ENCODE data around the gene SLC12A2.

DNA sequence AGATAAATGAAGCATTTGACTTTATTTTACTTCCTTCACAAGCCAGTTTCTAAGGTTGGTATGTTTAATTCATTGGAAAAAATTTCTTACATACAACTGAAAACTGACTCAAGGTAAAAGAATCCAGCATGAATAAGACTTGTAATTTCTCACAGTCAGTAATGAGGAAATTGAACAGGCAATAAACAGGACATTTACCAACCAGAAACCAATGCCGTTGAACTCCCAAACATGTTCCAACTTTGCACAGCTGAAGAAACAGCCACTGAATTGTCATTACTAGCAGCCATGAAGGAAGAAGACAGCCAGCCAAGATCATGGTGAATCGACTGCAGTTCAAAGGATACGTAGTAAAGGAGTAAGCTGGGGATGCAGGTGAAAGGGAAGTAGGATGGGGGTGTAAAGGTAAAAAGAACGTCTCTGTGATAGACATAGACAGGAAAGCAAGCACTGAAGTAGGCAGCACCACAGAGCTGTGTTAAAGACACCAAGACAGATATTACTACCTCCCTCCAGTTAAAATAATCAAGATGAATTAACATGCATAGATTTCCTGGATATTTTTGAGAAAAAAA, 21.3 kb upstream of the SLC12A2 start:
- TF ChIP-seq, protein P1, sequence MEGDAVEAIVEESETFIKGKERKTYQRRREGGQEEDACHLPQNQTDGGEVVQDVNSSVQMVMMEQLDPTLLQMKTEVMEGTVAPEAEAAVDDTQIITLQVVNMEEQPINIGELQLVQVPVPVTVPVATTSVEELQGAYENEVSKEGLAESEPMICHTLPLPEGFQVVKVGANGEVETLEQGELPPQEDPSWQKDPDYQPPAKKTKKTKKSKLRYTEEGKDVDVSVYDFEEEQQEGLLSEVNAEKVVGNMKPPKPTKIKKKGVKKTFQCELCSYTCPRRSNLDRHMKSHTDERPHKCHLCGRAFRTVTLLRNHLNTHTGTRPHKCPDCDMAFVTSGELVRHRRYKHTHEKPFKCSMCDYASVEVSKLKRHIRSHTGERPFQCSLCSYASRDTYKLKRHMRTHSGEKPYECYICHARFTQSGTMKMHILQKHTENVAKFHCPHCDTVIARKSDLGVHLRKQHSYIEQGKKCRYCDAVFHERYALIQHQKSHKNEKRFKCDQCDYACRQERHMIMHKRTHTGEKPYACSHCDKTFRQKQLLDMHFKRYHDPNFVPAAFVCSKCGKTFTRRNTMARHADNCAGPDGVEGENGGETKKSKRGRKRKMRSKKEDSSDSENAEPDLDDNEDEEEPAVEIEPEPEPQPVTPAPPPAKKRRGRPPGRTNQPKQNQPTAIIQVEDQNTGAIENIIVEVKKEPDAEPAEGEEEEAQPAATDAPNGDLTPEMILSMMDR (optimal IDR thresholded peaks at IDR 0.05 in 1 of 3, IDR thresholded peaks at IDR 0.05 in 1 of 3, conservative IDR thresholded peaks at IDR 0.05 in 1 of 3; ENCODE audit: extremely low read depth in 1 of 3, insufficient read depth in 2 of 3, low read length in 3 of 3): no peak
- no peak for TF ChIP-seq EZH2 (IDR thresholded peaks at IDR 0.05; ENCODE audit: low read length)

Measured in keratinocyte (primary cell).